Testis (tissue), 2 donors: ENCODE measurements around the gene SNPH.

ENCODE experiments used
- POLR2A ChIP-seq: fragments of 450-650 bp; IDR thresholded peaks from one replicate; pipeline ENCODE4 v1.6.1; 2017; ENCODE audit warnings: antibody characterized with exemption, mild to moderate bottlenecking, moderate library complexity
- TF ChIP-seq, protein P1 (sequence below), 3 experiments: fragments of 450-650 bp in 2 of 3; fragments of 200-600 bp in 1 of 3; sonication (generic) in 1 of 3; IDR thresholded peaks; one replicate each; pipeline ENCODE4 v1.5.1; 2016 to 2019; ENCODE audit warnings: antibody characterized with exemption in 3 of 3, mild to moderate bottlenecking in 2 of 3, moderate library complexity in 1 of 3

DNA sequence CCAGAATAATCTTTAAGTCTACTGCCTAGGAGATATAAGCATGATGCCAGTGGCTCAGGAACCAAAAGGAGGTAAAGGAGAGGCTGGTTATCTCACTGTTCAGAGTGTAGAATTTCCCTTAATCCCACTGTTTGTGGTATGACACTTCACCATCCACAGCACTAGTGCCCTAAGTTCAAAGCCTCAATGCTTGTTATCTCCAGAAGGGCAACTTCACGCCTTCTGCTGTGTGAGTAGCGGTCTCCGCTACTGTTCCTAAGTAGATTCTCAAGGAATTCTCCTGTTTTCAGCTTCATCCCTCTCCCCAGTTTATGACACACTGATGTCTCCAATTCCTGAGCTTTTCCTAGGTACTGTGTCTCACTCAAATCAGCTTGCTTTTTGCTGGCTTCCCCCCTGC lies 13.7 kb upstream of the SNPH start:
- TF ChIP-seq, protein P1, sequence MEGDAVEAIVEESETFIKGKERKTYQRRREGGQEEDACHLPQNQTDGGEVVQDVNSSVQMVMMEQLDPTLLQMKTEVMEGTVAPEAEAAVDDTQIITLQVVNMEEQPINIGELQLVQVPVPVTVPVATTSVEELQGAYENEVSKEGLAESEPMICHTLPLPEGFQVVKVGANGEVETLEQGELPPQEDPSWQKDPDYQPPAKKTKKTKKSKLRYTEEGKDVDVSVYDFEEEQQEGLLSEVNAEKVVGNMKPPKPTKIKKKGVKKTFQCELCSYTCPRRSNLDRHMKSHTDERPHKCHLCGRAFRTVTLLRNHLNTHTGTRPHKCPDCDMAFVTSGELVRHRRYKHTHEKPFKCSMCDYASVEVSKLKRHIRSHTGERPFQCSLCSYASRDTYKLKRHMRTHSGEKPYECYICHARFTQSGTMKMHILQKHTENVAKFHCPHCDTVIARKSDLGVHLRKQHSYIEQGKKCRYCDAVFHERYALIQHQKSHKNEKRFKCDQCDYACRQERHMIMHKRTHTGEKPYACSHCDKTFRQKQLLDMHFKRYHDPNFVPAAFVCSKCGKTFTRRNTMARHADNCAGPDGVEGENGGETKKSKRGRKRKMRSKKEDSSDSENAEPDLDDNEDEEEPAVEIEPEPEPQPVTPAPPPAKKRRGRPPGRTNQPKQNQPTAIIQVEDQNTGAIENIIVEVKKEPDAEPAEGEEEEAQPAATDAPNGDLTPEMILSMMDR (IDR thresholded peaks at IDR 0.05) = no peak
- no peak for TF ChIP-seq POLR2A
